ENCODE data around the gene CEP55. TPM values are rescaled to one million over a fixed set of nuclear protein-coding genes. Genes with fewer than 3 reads are reported as not detected.
A peak's percentile ranks its signal among the peaks of the same experiment; 100 is the strongest.

CEP55 gene
- total RNA-seq, 2 donors from 2014 or later = 0.24 to 1.8 TPM

DNA sequence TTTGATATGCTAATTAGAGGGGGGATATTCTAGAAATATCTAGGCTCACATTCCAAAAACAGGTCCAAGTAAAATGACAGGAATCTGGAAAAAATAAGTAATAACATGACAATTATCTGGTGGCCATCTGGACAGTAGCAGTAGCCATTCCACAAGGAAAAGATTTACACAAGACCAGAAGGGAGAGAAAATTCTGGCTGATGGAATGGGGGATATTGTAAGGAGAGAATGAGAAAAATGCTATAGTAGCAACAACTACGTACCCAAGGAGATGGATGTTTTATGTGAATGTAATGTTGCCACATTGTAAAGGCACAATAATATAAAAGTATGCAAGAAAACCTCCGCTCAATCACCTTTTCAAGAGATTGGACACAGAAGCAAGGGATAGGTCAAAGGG lies 19.7 kb upstream of the CEP55 start:
- Histone ChIP-seq H3K27me3 (no peaks in the 10 kb centered on the region), H3K4me1 (peaks cover 0 to 14% of the 10 kb centered on the region in 2 donors), H3K4me3 (no peak overlapping the region), H3K27ac (no peak overlapping the region), H3K9me3 (no peaks in the 10 kb centered on the region), H3K36me3 (no peaks in the 10 kb centered on the region)
- DNase-seq (ENCODE audit: low spot score) = no peak
- TF ChIP-seq, protein P1, sequence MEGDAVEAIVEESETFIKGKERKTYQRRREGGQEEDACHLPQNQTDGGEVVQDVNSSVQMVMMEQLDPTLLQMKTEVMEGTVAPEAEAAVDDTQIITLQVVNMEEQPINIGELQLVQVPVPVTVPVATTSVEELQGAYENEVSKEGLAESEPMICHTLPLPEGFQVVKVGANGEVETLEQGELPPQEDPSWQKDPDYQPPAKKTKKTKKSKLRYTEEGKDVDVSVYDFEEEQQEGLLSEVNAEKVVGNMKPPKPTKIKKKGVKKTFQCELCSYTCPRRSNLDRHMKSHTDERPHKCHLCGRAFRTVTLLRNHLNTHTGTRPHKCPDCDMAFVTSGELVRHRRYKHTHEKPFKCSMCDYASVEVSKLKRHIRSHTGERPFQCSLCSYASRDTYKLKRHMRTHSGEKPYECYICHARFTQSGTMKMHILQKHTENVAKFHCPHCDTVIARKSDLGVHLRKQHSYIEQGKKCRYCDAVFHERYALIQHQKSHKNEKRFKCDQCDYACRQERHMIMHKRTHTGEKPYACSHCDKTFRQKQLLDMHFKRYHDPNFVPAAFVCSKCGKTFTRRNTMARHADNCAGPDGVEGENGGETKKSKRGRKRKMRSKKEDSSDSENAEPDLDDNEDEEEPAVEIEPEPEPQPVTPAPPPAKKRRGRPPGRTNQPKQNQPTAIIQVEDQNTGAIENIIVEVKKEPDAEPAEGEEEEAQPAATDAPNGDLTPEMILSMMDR (IDR thresholded peaks at IDR 0.05) = no peak

DNA sequence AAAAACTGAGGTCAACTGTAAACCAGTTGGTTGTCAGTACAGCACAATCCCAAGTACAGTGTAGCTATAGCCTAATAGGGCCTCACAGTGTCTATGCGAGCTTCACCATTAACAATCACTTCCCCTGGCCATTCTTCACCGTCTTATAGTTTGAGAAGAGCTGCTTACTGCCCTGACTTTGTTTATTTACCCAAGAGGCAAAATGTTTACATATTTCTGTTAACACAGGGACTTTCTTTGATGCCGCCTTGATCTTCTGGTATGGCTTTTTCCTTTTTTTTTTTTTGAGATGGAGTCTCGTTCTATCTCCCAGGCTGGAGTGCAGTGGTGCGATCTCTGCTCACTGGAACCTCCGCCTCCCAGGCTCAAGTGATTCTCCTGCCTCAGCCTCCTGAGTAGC lies 17.5 kb upstream of the CEP55 start:
- Histone ChIP-seq H3K4me3 (no peak overlapping the region), H3K27me3 (no peaks in the 10 kb centered on the region)
- TF ChIP-seq, protein P1 (IDR thresholded peaks at IDR 0.05) = no peak

DNA sequence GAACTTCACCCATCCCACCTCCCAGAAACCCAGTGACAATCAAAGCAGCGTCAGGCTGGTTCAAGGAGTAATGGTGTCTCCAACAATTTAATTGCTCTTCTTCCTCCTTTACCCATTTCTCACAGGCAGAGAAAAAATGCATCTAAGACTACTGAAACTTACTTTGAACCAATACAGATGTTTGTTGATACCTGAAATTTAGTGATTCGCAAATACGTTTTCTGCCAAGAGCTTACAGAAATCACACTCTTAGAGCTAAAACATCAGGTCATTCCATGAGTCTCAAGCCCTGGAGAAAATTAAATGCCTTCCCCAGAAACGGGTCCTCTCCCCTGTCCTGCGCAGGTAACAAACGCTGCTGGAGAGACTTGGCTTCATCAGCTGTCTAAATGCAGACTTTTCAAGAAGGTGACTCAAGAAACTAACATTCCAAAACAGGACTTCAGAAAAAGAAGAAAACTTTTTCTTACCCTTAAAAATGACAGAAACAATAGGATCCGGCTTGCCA lies 14.7 kb upstream of the CEP55 start:
- DNase-seq (ENCODE audit: low spot score) = no peak
- no peaks in the 10 kb centered on the region for H3K27me3 ChIP-seq
- H3K36me3 ChIP-seq = no peaks in the 10 kb centered on the region
- no peaks in the 10 kb centered on the region for H3K9me3 ChIP-seq
- H3K4me3 ChIP-seq = peak overlapping the region; percentile 41 to 52
- H3K27ac ChIP-seq = peak overlapping the region; percentile 68 to 86
- H3K4me1 ChIP-seq = peaks cover 0 to 9% of the 10 kb centered on the region in 2 donors
- TF ChIP-seq, protein P1 (IDR thresholded peaks at IDR 0.05) = no peak

More for the DNA sequence above, 17.5 kb upstream of the CEP55 start:
- Histone ChIP-seq H3K36me3 (no peaks in the 10 kb centered on the region), H3K4me1 (peaks cover 0 to 14% of the 10 kb centered on the region in 2 donors), H3K27ac (no peak overlapping the region), H3K9me3 (no peaks in the 10 kb centered on the region)
- peak; percentile 5 for DNase-seq (ENCODE audit: low spot score)

DNA sequence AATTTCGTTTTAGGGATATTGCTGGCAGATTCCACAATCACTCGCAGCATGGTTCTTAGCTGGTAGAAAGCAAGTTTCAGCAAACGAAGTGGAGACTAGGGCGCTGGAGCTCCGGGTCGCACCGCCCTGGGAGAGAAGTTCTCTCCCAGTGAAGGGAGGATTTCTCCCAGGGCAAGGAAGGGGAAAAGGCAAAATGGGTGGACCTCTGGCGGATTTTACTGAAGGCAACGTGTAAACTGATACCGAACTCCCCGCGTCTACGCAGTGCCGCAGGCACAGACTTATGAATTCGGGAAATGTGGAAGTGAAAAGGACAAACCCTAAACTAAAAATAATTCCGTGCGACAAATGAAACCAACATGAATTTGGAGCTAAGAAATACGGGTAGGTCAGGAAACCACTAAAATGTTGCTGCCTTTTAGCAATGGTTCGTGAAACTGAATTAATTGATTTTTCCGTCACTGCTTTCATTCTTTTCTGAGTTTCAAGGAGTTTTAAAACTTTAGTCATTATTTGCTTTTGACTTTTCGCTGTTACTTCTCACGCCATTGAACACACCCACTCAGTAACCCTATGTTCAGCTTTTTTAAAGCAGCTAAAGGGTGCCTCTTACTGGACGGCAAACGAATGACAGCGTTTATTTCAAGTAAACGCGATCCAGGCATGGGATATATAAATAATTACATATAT lies 14.1 kb upstream of the CEP55 start, which contains the start of gene MYOF:
TSS of gene MYOF (minus strand) at position 190 of the 690 bp plus-strand sequence. CDS start at position 50, 140 bp downstream.
- peak; percentile 75 for DNase-seq (ENCODE audit: low spot score)
- H3K4me1 ChIP-seq = peaks cover 0 to 9% of the 10 kb centered on the region in 2 donors
- TF ChIP-seq, protein P1 (IDR thresholded peaks at IDR 0.05) = peak; percentile 45 to 69

DNA sequence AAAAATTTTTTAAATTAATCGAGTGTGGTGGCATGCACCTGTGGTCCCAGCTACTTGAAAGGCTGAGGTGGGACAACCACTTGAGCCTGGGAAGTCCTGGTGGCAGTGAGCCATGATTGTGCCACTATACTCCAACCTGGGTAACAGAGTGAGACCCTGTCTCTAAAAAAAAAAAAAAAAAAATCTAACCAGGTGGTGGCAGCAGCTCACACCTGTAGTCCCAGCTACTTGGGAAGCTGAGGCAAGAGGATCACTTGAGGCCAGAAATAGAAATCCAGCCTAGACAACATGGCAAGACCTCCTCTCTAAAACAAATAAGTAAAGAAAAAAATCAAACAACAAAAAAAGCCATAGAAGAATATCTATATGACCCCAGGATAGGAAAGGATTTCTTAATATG lies 10.7 kb upstream of the CEP55 start:
- Histone ChIP-seq H3K27me3 (no peaks in the 10 kb centered on the region), H3K4me1 (peaks cover 0 to 9% of the 10 kb centered on the region in 2 donors), H3K4me3 (no peak overlapping the region), H3K27ac (no peak overlapping the region), H3K36me3 (no peaks in the 10 kb centered on the region), H3K9me3 (no peaks in the 10 kb centered on the region)
- TF ChIP-seq, protein P1 (IDR thresholded peaks at IDR 0.05) = no peak
- no peak for DNase-seq (ENCODE audit: low spot score)

More for the DNA sequence above, 14.1 kb upstream of the CEP55 start, which contains the start of gene MYOF:
- Histone ChIP-seq H3K9me3 (no peaks in the 10 kb centered on the region), H3K27me3 (no peaks in the 10 kb centered on the region), H3K36me3 (no peaks in the 10 kb centered on the region), H3K4me3 (peak within 1 kb of the TSS; percentile 41 to 52), H3K27ac (peak within 1 kb of the TSS; percentile 68 to 86)
